ENCODE results near the gene GAPT. TPM values are rescaled to one million over a fixed set of nuclear protein-coding genes. Genes with fewer than 3 reads are reported as not detected.

Gene GAPT
- total RNA-seq: 1 to 10 TPM in 1 of 4 donors, under 1 TPM in 3; 0.28 to 2.5 (median 0.59) TPM
- 1 to 10 TPM in 1 of 3 donors, under 1 TPM in 2; 0.23 to 6.3 (median 0.60) TPM for polyA plus RNA-seq

GRCh38 chr5:58491216-58491892, at the start of gene GAPT:
TSS of gene GAPT (plus strand) at chr5:58491435. CDS start at chr5:58494537, 3,102 bp downstream.
- no peaks in the 10 kb centered on the region for H3K9me3 ChIP-seq
- TF ChIP-seq POLR2AphosphoS5 (IDR thresholded peaks at IDR 0.05): no peak
- TF ChIP-seq POLR2A (IDR thresholded peaks at IDR 0.05): no peak
- TF ChIP-seq EP300 (IDR thresholded peaks at IDR 0.05): no peak
- TF ChIP-seq CTCF (IDR thresholded peaks at IDR 0.05): no peak
- no peak within 1 kb of the TSS for H3K4me3 ChIP-seq
- H3K27ac ChIP-seq: no peak within 1 kb of the TSS
- no peaks in the 10 kb centered on the region for H3K4me1 ChIP-seq
- no peaks in the 10 kb centered on the region for H3K27me3 ChIP-seq
- WGBS, 2 donors: 46 to 80% methylated on average over 6 of the region's 6 CpGs
- no peaks in the 10 kb centered on the region for H3K36me3 ChIP-seq
- DNase-seq: no peak
- intact Hi-C loops (cut with DNase I): no loop called here

GRCh38 chr5:58444805-58445204, 46.4 kb upstream of the GAPT start:
- Histone ChIP-seq H3K27ac (no peak overlapping the region), H3K27me3 (no peaks in the 10 kb centered on the region), H3K4me3 (no peak overlapping the region), H3K4me1 (no peaks in the 10 kb centered on the region), H3K9me3 (no peaks in the 10 kb centered on the region), H3K36me3 (no peaks in the 10 kb centered on the region)
- intact Hi-C loops (cut with DNase I): no loop called here
- no peak for DNase-seq
- TF ChIP-seq POLR2A (IDR thresholded peaks at IDR 0.05): no peak
- no peak for TF ChIP-seq POLR2AphosphoS5 (IDR thresholded peaks at IDR 0.05)
- TF ChIP-seq EP300 (IDR thresholded peaks at IDR 0.05): no peak
- TF ChIP-seq CTCF (IDR thresholded peaks at IDR 0.05): no peak

GRCh38 chr5:58446024-58446423, 45.2 kb upstream of the GAPT start:
- Histone ChIP-seq H3K9me3 (no peaks in the 10 kb centered on the region), H3K4me3 (no peak overlapping the region), H3K27ac (no peak overlapping the region), H3K27me3 (no peaks in the 10 kb centered on the region), H3K4me1 (no peaks in the 10 kb centered on the region), H3K36me3 (no peaks in the 10 kb centered on the region)
- DNase-seq: no peak
- WGBS, 2 donors: 86 to 90% methylated on average over 10 of the region's 10 CpGs
- intact Hi-C loops (cut with DNase I): no loop called here
- TF ChIP-seq POLR2AphosphoS5 (IDR thresholded peaks at IDR 0.05) (no peak), CTCF (IDR thresholded peaks at IDR 0.05) (no peak), EP300 (IDR thresholded peaks at IDR 0.05) (no peak), POLR2A (IDR thresholded peaks at IDR 0.05) (no peak)

GRCh38 chr5:58447226-58447625, 44.0 kb upstream of the GAPT start:
- Histone ChIP-seq H3K36me3 (no peaks in the 10 kb centered on the region), H3K4me3 (no peak overlapping the region), H3K9me3 (no peaks in the 10 kb centered on the region), H3K27me3 (no peaks in the 10 kb centered on the region), H3K4me1 (no peaks in the 10 kb centered on the region), H3K27ac (no peak overlapping the region)
- intact Hi-C loops (cut with DNase I): no loop called here
- no peak for TF ChIP-seq EP300 (IDR thresholded peaks at IDR 0.05)
- no peak for TF ChIP-seq CTCF (IDR thresholded peaks at IDR 0.05)
- no peak for TF ChIP-seq POLR2A (IDR thresholded peaks at IDR 0.05)
- TF ChIP-seq POLR2AphosphoS5 (IDR thresholded peaks at IDR 0.05): no peak
- DNase-seq: no peak
- WGBS, 2 donors: 80% methylated on average over 2 of the region's 2 CpGs

GRCh38 chr5:58450018-58450417, 41.2 kb upstream of the GAPT start:
- no peaks in the 10 kb centered on the region for H3K9me3 ChIP-seq
- WGBS, 2 donors: 77 to 78% methylated on average over 3 of the region's 3 CpGs
- intact Hi-C loops (cut with DNase I): no loop called here
- TF ChIP-seq EP300 (IDR thresholded peaks at IDR 0.05) (no peak), POLR2A (IDR thresholded peaks at IDR 0.05) (no peak), CTCF (IDR thresholded peaks at IDR 0.05) (no peak), POLR2AphosphoS5 (IDR thresholded peaks at IDR 0.05) (no peak)
- no peaks in the 10 kb centered on the region for H3K27me3 ChIP-seq
- peaks cover 0 to 5% (median 0%) of the 10 kb centered on the region in 4 donors for H3K4me1 ChIP-seq
- peaks cover 0 to 17% (median 8%) of the 10 kb centered on the region in 4 donors for H3K36me3 ChIP-seq
- no peak overlapping the region for H3K27ac ChIP-seq
- DNase-seq: no peak
- H3K4me3 ChIP-seq: no peak overlapping the region

Data from sigmoid colon (tissue), 7 donors.